B cell (primary cell): ENCODE measurements around the gene ADK. TPM values are rescaled to one million over a fixed set of nuclear protein-coding genes. Genes with fewer than 3 reads are reported as not detected.
A peak's percentile ranks its signal among the peaks of the same experiment; 100 is the strongest.

ENCODE experiments used
- ATAC-seq: fragments of 200-7000 bp; cut with Tn5 transposase; one replicate; pipeline ENCODE4 v1.10.0; 2021; ENCODE audit warnings: low read depth, mild to moderate bottlenecking, moderate number of reproducible peaks, moderate library complexity
- CTCF ChIA-PET: fragments of 350-600 bp; sonication (Branson Sonifier 250); formaldehyde crosslinking; loops from one replicate; lab custom pipeline; 2021; ENCODE audit warnings: antibody characterized with exemption, inconsistent platforms; lab: Charles Lee
- POLR2A ChIA-PET: fragments of 350-600 bp; sonication (Branson Sonifier 250); formaldehyde crosslinking; loops from one replicate; lab custom pipeline; 2021; ENCODE audit warnings: antibody characterized with exemption; lab: Charles Lee
- DNase-seq: peaks from one replicate; pipeline ENCODE4 v3.0.0; 2013
- H2AFZ ChIP-seq: 2 replicates; pipeline ENCODE4 v1.6.1; 2012; ENCODE audit warnings: mild to moderate bottlenecking, low read depth, low read length; ENCODE audit not compliant: insufficient read depth, poor library complexity, severe bottlenecking
- H3K27ac ChIP-seq, 2 donors: 1 replicate in 1 of 2; 2 replicates in 1 of 2; pipeline ENCODE4 v1.5.1; 2012 to 2013; ENCODE audit warnings: low read length in 2 of 2, mild to moderate bottlenecking in 2 of 2, moderate library complexity in 1 of 2
- H3K27me3 ChIP-seq, 4 experiments: fragments of 200-600 bp in 1 of 4; sonication (generic) in 1 of 4; replicated peaks in 1 of 4; 1 replicate in 2 of 4; 2 replicates in 2 of 4; pipeline versions ENCODE4 v1.6.1 to v1.7.0; 2013 to 2016; ENCODE audit warnings: low read length in 3 of 4, mild to moderate bottlenecking in 2 of 4, mixed read lengths in 1 of 4, moderate library complexity in 1 of 4; ENCODE audit not compliant: insufficient read depth in 4 of 4, control insufficient read depth in 3 of 4; ENCODE audit errors: control extremely low read depth in 1 of 4
- H3K36me3 ChIP-seq, 2 experiments: replicated peaks in 1 of 2; 1 replicate in 1 of 2; 2 replicates in 1 of 2; pipeline versions ENCODE4 v1.6.1 to v1.7.1; 2013; ENCODE audit warnings: low read length in 1 of 2; ENCODE audit not compliant: insufficient read depth in 2 of 2, control insufficient read depth in 1 of 2; ENCODE audit errors: control extremely low read depth in 1 of 2, extremely low read depth in 1 of 2
- H3K4me1 ChIP-seq, 2 donors: fragments of 200-600 bp in 1 of 2; sonication (generic) in 1 of 2; 1 replicate in 1 of 2; 2 replicates in 1 of 2; pipeline versions ENCODE4 v1.5.1 to v1.6.1; 2013 to 2017; ENCODE audit warnings: low read length in 2 of 2; ENCODE audit not compliant: control insufficient read depth in 2 of 2, insufficient read depth in 2 of 2
- H3K4me2 ChIP-seq: replicated peaks from 2 replicates; pipeline ENCODE3; 2012; ENCODE audit warnings: mild to moderate bottlenecking, low read depth, low read length; ENCODE audit not compliant: poor library complexity, severe bottlenecking
- H3K4me3 ChIP-seq, 5 experiments: fragments of 200-600 bp in 1 of 5; sonication (generic) in 1 of 5; 1 replicate in 3 of 5; 2 replicates in 2 of 5; pipeline versions ENCODE4 v1.5.1 to v1.7.0; 2011 to 2016; ENCODE audit warnings: low read length in 4 of 5, mild to moderate bottlenecking in 4 of 5, low read depth in 2 of 5, control low read depth in 1 of 5, moderate library complexity in 1 of 5; ENCODE audit not compliant: insufficient read depth in 1 of 5; ENCODE audit errors: control extremely low read depth in 1 of 5, extremely low read depth in 1 of 5
- H3K79me2 ChIP-seq: fragments of 200-600 bp; sonication (generic); one replicate; pipeline ENCODE4 v1.6.0; 2016; ENCODE audit warnings: low read length; ENCODE audit not compliant: control insufficient read depth, insufficient read depth
- H3K9ac ChIP-seq: fragments of 200-600 bp; sonication (generic); 2 replicates; pipeline ENCODE4 v1.6.1; 2017; ENCODE audit warnings: mild to moderate bottlenecking, low read length, moderate library complexity
- H3K9me3 ChIP-seq, 3 donors: one replicate each; pipeline versions ENCODE4 v1.6.1 to v1.7.1; 2013; ENCODE audit warnings: low read length in 2 of 3; ENCODE audit not compliant: control insufficient read depth in 2 of 3, insufficient read depth in 1 of 3; ENCODE audit errors: control extremely low read depth in 1 of 3
- H4K20me1 ChIP-seq: 2 replicates; pipeline ENCODE4 v1.6.0; 2012; ENCODE audit warnings: mild to moderate bottlenecking, low read length; ENCODE audit not compliant: insufficient read depth, control insufficient read depth, poor library complexity, severe bottlenecking
- H3K27ac Mint-ChIP-seq: one replicate; pipeline ENCODE4 v1.8.0; 2021; ENCODE audit warnings: mixed read lengths
- H3K27me3 Mint-ChIP-seq: one replicate; pipeline ENCODE4 v1.8.0; 2021; ENCODE audit warnings: mixed read lengths
- H3K4me1 Mint-ChIP-seq: one replicate; pipeline ENCODE4 v1.8.0; 2021; ENCODE audit warnings: mixed read lengths
- H3K4me3 Mint-ChIP-seq: one replicate; pipeline ENCODE4 v1.8.0; 2021; ENCODE audit warnings: mixed read lengths
- H3K9me3 Mint-ChIP-seq: one replicate; pipeline ENCODE4 v1.8.0; 2022; ENCODE audit warnings: mixed read lengths; ENCODE audit not compliant: insufficient read depth
- EZH2 ChIP-seq: IDR thresholded peaks from 2 replicates; pipeline ENCODE4 v1.6.1; 2012; ENCODE audit warnings: borderline replicate concordance, low read depth, mild to moderate bottlenecking, moderate library complexity, low read length; ENCODE audit not compliant: insufficient read depth, poor library complexity, severe bottlenecking
- WGBS: methylation state at CpG from one replicate; pipeline ENCODE4 v1.1.5; 2013; ENCODE audit warnings: missing lambda C conversion rate; ENCODE audit not compliant: insufficient coverage; 5-methylcytosine and 5-hydroxymethylcytosine counted together
- intact Hi-C: fragments of 100-400 bp; cut with micrococcal nuclease; formaldehyde crosslinking; loops from one replicate; pipeline ENCODE4 v1.10.0; 2022
- polyA plus RNA-seq: library from polyadenylated mRNA; depleted of rRNA; stranded (reverse); fragments of >200 nt; gene quantifications from 2 replicates; pipeline ENCODE4 v1.2.3, GENCODE V29; 2012
- total RNA-seq, 2 donors: library from RNA; stranded (reverse); fragments of 120-200 nt in 1 of 2; gene quantifications; 1 replicate in 1 of 2; 2 replicates in 1 of 2; pipeline versions ENCODE4 v1.2.3 to v1.2.4, GENCODE V29; 2013 to 2022
- TF ChIP-seq, protein P1 (sequence below): fragments of 200-600 bp; IDR thresholded peaks from one replicate; pipeline ENCODE4 v1.8.0; 2022; ENCODE audit warnings: antibody characterized with exemption, mild to moderate bottlenecking

Gene ADK
- total and polyA plus RNA-seq, 2 donors (not counting 1 experiment from before 2014, with no cell fraction given), result 37.2 to 52.6 TPM

DNA sequence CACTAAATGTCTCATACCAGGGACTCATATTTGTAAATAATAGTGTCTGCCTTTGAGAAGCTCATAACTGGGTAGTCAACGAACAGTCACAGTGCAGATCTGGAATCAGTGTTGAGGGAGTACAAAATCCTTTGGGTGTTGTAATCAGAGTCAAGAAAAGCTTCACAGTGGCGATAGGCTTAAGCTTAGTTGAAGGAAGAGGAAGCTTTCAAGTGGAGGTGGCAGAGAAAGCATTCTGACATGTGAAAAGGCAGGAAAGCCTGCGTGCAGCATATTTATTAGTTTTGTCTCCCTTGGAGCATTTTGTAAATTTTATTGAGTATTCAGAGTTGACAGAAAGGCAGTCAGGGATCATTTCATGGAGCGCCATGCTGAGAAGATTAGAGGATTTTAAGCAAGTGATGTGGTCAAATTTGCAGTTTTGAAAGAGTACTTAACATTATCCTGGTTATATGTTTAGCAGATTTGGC, 104.9 kb downstream of the ADK start:
- Mint-ChIP-seq H3K9me3 (no peaks in the 10 kb centered on the region), H3K4me1 (peaks cover 41% of the 10 kb centered on the region), H3K27ac (no peak overlapping the region), H3K27me3 (no peaks in the 10 kb centered on the region), H3K4me3 (no peak overlapping the region)
- H3K27me3 ChIP-seq, result no peaks in the 10 kb centered on the region
- peaks cover 45% of the 10 kb centered on the region for H3K79me2 ChIP-seq
- TF ChIP-seq, protein P1, sequence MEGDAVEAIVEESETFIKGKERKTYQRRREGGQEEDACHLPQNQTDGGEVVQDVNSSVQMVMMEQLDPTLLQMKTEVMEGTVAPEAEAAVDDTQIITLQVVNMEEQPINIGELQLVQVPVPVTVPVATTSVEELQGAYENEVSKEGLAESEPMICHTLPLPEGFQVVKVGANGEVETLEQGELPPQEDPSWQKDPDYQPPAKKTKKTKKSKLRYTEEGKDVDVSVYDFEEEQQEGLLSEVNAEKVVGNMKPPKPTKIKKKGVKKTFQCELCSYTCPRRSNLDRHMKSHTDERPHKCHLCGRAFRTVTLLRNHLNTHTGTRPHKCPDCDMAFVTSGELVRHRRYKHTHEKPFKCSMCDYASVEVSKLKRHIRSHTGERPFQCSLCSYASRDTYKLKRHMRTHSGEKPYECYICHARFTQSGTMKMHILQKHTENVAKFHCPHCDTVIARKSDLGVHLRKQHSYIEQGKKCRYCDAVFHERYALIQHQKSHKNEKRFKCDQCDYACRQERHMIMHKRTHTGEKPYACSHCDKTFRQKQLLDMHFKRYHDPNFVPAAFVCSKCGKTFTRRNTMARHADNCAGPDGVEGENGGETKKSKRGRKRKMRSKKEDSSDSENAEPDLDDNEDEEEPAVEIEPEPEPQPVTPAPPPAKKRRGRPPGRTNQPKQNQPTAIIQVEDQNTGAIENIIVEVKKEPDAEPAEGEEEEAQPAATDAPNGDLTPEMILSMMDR, result no peak
- TF ChIP-seq EZH2, result no peak
- DNase-seq (no peak), ATAC-seq (no peak)
- intact Hi-C loops, result no loop called here
- H3K4me1 ChIP-seq, result peaks cover 0 to 10% of the 10 kb centered on the region in 2 donors
- peak overlapping the region in 1 of 2 donors; percentile 3 for H3K27ac ChIP-seq
- H3K9me3 ChIP-seq, result no peaks in the 10 kb centered on the region
- 59% methylated on average over 4 of the region's 4 CpGs for WGBS
- H3K36me3 ChIP-seq, result peaks cover 0 to 2% of the 10 kb centered on the region in 2 experiments
- peaks cover 40% of the 10 kb centered on the region for H4K20me1 ChIP-seq
- ChIA-PET POLR2A (no interaction called here), CTCF (interaction anchor here (0.9 kb wide), 1 partner anchor 11 kb away, joined by 3 read pairs; no protein-coding TSS in a partner anchor)
- no peak overlapping the region for H3K4me2 ChIP-seq
- no peak overlapping the region for H3K9ac ChIP-seq
- H3K4me3 ChIP-seq, result no peak overlapping the region
- H2AFZ ChIP-seq, result no peak overlapping the region

DNA sequence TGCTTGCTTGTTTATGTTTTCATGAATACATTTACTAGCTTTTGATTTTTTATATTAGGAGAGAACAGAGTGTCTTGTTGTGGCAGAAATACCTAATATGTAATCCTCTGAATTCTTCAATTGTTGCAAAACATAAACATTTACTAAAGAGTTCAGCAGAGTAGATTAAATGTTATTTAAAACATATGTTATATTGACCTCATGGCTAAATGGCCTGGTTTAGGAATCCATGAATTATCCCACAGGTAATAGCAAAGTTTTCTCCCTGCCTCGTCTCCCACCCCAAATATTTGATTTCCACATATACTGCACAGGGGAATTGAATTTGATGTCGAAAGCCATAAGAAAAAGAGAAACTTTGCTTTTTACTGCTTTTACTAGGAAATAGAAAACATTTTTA, 111.8 kb downstream of the ADK start:
- DNase-seq, result no peak
- ChIA-PET CTCF (interaction anchor here (0.8 to 2.5 kb wide), 5 partner anchors 11 to 836 kb away, joined by 3 to 12 read pairs (median 4); a partner anchor contains a TSS), POLR2A (no interaction called here)
- no peak overlapping the region for H2AFZ ChIP-seq
- ATAC-seq, result no peak
- no peaks in the 10 kb centered on the region for H3K9me3 Mint-ChIP-seq
- no peaks in the 10 kb centered on the region for H3K27me3 Mint-ChIP-seq
- H3K36me3 ChIP-seq, result peaks cover 0 to 6% of the 10 kb centered on the region in 2 experiments
- no peak overlapping the region for H3K4me2 ChIP-seq
- TF ChIP-seq EZH2, result no peak
- TF ChIP-seq, protein P1, result no peak
- H3K4me1 Mint-ChIP-seq, result peaks cover 20% of the 10 kb centered on the region
- WGBS, result no CpG with 5 or more reads among the region's 2 CpGs
- H3K4me1 ChIP-seq, result peaks cover 0 to 9% of the 10 kb centered on the region in 2 donors
- no peaks in the 10 kb centered on the region for H3K9me3 ChIP-seq
- H3K27ac ChIP-seq, result no peak overlapping the region
- no peak overlapping the region for H3K4me3 ChIP-seq
- peak overlapping the region; percentile 4 for H3K27ac Mint-ChIP-seq
- no peaks in the 10 kb centered on the region for H3K27me3 ChIP-seq
- intact Hi-C loops, result no loop called here
- peaks cover 52% of the 10 kb centered on the region for H4K20me1 ChIP-seq
- H3K4me3 Mint-ChIP-seq, result no peak overlapping the region
- peaks cover 52% of the 10 kb centered on the region for H3K79me2 ChIP-seq
- H3K9ac ChIP-seq, result no peak overlapping the region
